NCI-H748 treated with DMSO at 0.1 percent for 48 hours (cell line): Measurements from ENCODE around the gene NEK8.

Experiments used
- DNase-seq: peaks from one replicate; lab custom pipeline; 2025; lab: John Stamatoyannopoulos, UW

NEK8 gene

DNA sequence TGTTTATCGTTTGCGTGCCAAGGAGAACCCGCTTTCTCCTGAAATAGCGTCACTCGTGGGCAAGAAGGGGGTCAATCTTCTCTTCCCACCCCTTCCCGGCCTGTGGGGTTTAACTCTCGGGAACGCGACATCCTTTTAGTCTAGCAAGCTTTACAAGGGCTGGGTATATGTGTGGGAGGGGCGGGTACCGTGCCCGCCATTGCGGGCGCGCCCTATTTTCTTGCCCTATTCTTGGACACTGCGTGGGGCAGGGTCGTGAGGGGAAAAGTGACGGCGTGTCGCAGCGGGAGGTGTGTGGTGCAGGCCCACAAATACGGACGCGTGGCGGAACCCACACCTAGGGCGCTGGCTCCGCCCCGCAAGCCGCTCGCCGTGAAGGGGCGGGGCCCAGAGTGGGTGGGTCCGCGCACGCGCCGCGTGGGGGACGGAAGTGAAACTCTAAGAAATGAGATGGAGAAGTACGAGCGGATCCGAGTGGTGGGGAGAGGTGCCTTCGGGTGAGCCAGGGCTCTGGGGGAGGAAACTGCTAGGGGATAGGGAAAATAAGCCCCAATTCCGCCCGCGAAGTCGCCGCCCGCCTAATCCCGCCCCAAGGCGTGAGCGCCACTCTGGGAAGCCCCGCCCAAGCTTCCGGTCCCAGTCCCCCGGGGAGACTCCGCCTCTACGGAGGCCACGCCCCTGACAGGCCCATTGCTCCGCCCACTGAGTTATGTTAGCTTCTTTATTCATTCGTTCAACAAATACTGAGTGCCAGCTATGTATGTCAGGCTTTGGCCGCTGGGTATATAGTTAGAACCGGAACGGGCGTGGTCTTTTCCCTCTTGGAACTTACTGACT lies at the start of gene NEK8:
Gene NEK8, plus strand, starts transcription at position 425 of the 837 bp plus-strand sequence. Its CDS starts 26 bp downstream, at position 451.
- DNase-seq: peak; percentile 97

DNA sequence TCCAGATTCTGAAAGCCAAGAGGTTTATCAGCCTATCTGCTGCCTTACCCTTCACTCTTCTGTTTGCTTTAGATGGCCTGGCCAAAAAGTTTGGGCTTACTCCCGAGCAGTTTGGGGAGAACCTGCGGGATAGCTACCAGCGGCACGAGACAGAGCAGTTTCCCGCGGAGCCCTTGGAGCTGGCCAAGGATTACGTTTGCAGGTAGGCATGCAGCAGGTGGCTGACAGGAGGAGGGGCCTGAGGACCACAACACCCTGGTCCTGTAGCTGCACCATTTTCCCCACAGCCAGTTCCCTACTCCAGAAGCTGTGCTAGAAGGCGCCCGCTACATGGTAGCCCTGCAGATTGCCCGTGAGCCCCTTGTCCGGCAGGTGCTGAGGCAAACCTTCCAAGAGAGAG lies 45.9 kb upstream of the NEK8 start:
- no peak for DNase-seq

GRCh38 chr17:28684963-28685362 lies 43.6 kb upstream of the NEK8 start:
- no peak for DNase-seq

DNA sequence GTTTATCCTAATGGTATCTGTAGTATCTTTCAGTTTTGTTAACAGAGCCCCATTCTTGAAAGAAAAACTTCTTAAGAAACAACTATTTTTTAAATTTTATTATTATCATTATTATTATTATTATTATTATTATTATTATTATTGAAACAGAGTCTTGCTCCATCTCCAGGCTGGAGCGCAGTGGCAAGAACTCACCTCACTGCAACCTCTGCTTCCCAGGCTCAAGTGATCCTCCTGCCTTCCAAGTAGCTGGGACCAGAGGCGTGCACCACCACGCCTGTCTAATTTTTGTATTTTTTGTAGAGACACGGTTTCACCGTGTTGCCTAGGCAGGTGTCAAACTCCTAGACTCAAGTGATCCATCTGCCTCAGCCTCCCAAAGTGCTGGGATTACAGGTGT lies 43.2 kb upstream of the NEK8 start:
- DNase-seq: no peak

DNA sequence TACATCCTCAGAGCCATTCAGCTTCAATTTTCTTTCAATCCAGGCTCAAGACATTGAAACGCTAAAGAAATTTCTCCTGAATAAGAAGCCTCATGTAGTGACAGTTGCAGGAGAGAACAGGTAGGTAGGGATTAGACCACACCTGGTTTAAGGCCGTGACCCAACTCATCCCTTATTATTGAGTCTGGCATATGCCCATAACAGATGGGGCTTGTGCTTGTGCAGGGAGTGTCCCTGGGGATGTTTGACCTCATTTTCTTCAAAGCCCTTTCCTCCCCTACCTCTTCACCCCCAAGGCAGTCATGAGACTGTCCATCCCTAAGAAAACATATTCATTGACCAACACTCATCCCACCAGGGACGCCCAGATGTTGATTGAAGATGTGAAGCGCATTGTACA lies 42.3 kb upstream of the NEK8 start:
- DNase-seq: no peak

DNA sequence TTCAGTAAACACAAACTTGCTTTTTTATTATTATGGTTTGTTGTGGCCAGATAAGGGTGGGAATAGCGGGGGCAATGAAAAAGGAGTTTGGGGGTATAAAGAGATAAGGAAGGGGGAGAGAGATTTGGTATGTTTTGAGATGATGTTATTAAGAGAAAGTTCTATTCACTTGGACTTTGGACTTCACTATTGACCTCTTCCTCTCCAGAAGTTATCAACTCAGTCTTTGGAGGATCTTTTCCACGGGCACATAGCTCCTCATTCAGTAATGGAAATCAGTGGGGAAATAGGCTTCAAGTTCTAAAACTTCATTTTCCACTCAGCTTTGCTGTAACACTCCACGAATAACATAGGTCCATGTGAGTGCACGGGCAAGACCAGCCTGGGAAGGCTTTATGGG lies 40.1 kb upstream of the NEK8 start:
- no peak for DNase-seq

DNA sequence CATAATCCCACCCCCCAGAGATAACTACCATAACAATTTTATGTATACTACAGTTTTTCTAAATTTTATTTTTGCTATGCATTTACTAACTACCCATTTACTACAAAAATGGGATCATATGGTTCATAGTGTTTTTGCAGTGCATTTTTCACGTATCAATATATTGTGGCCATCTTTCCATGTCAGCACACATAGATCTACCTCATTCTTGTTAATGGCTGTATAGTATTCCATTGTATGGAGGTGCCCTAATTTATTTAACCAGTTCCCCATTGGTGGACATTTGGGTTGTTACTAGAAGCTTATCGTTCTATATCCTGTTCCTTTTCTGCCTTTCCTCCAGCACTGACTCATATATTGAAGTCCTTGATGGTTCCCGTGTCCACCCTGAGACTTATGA lies 39.6 kb upstream of the NEK8 start:
- no peak for DNase-seq

DNA sequence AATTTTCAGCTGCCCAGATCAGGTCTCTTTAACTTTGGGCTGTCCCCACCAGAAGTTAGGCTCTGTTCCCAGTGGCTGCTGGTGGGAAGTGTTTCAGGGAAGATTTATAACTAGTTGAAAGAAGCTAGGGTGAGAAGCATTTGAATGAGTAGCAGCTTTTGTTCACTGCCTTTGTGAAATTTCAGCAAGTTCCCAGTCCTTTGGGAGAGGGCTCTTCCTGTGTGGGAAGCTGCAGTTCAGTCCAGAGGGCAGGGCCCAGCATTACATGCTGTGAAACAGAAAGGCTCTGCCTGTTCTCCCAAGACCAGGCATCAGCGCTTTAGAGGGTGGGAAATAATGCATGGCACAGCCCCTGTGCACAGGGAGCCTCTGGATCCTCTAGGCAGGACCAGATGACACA lies 34.7 kb upstream of the NEK8 start:
- no peak for DNase-seq

- DNase-seq: no peak
These were observed 30.2 kb upstream of the NEK8 start for GRCh38 chr17:28698253-28698941.

GRCh38 chr17:28700278-28700677 lies 28.3 kb upstream of the NEK8 start:
- DNase-seq: no peak

DNA sequence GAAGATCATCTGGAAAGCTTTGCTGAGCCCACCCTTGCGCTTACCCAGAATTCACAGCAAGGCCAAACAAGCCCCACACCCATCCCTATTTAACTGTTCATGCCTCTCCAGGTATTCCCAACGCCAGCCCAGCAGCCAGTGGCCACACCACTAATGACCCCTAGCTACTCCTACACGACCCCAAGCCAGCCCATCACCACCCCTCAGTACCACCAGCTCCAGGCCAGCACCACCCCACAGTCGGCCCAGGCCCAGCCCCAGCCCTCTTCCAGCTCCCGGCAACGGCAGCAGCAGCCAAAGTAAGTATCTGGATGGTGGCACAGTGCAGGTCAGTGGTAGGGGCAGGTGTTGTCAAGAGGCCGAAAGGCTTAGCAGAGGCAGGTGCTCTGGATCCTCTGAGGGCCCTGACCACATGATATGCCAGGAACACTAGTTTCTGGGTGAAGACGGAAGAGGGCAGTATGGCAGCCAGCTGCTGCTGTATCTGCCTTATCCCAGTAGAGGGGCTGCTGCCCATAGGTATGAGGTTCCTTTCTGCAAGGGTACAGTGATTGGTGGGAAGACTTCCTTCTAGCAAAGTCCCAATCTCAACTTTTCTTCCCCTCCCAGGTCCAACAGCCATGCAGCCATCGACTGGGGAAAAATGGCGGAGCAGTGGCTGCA lies 27.6 kb upstream of the NEK8 start:
- no peak for DNase-seq

- DNase-seq: no peak
These were observed 26.4 kb upstream of the NEK8 start for GRCh38 chr17:28702026-28702751.

DNA sequence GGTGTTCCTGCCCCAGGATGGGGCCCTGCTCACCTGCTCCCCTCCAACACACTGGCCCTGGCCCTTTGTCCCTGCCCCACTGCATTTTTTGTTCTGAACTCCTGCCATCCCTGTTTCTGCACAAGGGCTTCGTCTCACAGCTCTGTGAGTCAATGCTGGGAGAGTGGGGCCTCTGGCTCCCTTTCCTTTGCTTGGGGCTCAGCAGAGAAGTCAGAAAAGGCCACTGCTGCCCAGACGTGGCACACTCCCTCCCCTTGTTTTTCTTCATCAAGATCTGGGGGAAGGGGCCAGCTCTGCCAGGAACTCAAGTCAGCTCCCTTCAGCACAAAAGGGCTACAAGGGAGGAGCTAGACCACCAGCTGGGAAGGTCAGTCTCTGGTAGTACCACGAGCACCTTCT lies 25.8 kb upstream of the NEK8 start:
- no peak for DNase-seq

DNA sequence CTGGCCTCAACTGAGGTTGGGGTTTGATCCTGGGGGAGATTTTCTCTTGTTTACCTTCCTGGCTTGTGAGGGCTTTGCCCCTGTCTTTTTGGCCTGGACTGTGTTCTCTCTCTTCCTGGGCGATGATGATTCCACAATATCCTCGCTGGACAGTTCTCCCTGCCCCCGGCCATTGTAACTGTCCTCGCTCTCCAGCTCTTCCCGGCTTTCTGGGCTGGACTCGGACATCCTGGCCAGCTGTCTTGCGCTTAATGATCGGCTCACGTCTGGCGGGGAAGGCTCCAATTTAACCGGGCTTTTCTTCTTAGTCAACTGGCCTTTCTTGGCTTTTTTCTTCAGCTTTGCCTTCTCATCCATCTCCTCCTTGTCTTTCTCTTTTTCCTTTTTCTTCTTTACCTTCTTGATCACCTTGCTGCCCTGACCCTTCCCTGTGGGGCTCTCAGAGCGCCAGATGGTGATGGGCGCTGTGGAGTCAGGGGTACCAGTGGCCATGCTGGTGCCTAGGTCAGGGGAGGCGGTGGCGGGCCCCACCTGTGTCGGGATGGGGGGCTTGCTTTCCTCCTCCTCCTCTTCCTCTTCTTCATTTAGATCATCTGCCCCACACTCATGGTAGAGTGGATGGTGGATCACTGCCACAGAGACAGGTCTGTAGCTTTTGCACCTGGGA lies 24.9 kb upstream of the NEK8 start:
- no peak for DNase-seq

DNA sequence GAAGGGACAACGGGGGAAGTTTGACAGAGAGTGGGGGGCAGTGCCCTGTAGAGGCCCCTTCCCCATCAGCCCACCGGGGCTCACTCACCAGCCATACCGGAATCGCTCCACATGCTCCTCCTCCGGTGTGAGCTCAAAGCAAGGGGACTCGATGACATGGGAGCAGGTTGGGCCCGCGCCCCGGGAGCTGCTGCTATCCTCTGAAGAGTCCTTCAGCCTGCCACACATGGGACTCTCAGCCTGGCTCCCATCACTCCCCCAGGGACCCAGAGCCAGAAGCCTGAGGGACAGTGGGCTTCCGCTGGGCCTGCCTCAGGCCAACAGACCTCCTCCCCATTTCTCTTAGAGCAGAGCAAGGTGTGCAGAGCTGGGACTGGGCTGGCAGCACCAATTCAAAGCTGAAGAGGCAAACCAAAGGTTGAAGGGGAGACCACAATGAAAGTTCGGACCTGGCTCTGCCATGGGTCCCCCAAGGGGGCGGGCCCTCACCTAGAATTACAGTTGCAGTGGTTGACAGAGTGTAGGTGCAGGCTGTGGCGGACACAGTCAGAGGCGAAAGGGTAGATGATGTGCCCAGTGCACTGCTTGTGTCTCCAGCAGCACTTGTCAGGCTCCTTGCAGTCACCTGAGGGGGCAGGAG lies 24.2 kb upstream of the NEK8 start:
- no peak for DNase-seq

DNA sequence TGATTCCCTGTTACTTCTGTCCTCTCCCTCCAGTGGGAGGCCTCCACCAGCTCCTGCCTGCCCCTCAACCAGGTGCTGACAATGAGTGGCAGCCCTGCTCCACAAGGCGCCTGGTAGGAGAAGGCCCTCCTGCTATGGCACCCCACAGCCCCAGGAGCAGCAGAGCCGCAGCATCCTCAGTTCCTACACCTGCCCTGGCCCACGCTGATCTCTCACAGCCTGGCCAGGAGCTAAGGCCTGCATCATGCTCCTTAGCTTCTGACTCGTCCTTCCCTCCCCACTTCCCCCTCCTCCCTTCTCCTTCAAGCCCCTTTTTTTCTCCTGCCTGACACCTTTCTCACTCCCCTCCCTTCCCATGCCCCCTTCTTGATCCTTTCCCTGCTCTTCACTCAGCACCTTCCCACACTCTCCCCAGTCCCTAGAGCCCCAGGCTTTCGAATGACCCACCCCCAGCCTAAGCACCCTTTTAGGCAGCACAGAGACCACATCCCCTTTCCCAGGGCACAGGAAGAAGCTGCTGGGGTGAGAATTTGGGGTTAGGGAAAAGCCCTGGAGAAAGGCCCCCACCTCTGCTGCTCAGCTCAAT lies 23.4 kb upstream of the NEK8 start:
- DNase-seq: no peak

DNA sequence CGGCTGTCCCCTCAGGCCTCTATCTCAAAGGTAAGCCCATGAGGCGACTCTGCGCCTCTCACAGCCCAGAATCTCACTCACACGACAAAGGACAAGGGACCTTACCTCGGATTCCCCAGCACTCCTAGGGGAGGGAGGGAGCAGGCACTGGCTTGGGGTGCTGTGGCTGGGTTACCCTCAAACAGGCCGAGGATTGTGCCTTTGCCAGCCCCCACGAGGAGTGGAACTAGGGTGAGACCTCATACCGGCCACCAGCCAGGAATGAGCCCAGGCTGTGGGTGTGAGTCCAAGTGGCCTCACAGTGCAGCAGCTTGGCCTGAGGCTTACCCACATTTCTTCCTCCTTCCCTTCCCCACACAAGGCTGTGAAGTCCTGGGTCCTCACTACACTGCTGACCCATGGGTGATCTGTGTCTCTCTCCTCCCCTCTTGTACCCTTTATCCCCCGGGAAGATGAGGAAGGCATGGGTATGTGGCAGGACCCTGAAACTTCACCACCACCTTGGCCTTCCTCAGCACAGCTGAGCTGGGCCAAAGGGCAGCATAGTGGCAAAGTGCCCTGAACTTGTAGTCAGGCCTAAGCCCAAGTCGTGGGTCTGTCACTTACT lies 22.8 kb upstream of the NEK8 start:
- no peak for DNase-seq

GRCh38 chr17:28706471-28707338 lies 21.9 kb upstream of the NEK8 start:
- no peak for DNase-seq

DNA sequence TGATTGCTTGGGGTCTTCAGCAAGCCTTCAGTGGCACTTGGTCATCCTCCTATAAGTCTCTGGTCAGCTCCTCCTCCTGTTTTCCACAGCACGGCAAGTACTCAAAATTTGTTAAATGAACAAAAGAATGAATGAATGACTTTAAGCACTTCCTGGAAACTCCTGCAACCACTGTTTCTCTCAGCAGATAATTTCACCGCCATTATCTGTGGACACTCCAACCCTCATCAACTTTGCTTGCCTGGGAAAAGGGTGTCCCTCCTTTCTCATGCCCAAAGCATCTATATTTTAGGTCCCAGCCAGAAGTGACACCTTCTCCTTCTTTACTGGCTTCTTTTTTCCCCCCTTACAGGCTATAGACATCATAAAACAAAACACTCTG lies 21.3 kb upstream of the NEK8 start:
- DNase-seq: no peak
